GM23338 (cell line): ENCODE data around the gene DDX54. TPM values are rescaled to one million over a fixed set of nuclear protein-coding genes. Genes with fewer than 3 reads are reported as not detected.

Experiments used
- ATAC-seq: fragments of 200-7000 bp; cut with Tn5 transposase; 3 replicates; pipeline ENCODE4 v1.9.1; 2020
- DNase-seq: peaks from one replicate; pipeline ENCODE4 v3.0.0-alpha.2; 2015; ENCODE audit warnings: low spot score
- H2AFZ ChIP-seq: fragments of 200-600 bp; sonication (generic); 2 replicates; pipeline ENCODE4 v1.8.0; 2016; ENCODE audit warnings: antibody characterized with exemption, mild to moderate bottlenecking, moderate library complexity
- H3F3A ChIP-seq: fragments of 200-600 bp; sonication (generic); replicated peaks from 2 replicates; pipeline ENCODE4 v1.8.0; 2017; ENCODE audit warnings: antibody characterized with exemption, mixed run types, low read depth
- H3K27ac ChIP-seq: fragments of 200-600 bp; sonication (generic); 2 replicates; pipeline ENCODE4 v1.6.1; 2016; ENCODE audit warnings: low read depth
- H3K27me3 ChIP-seq: fragments of 200-600 bp; sonication (generic); 2 replicates; pipeline ENCODE4 v1.8.0; 2016; ENCODE audit warnings: mild to moderate bottlenecking, mixed run types, moderate library complexity; ENCODE audit not compliant: insufficient read depth
- H3K36me3 ChIP-seq: fragments of 200-600 bp; sonication (generic); 2 replicates; pipeline ENCODE4 v1.8.0; 2016; ENCODE audit warnings: mild to moderate bottlenecking; ENCODE audit not compliant: insufficient read depth
- H3K4me1 ChIP-seq: fragments of 200-600 bp; sonication (generic); 2 replicates; pipeline ENCODE4 v1.8.0; 2016; ENCODE audit warnings: mild to moderate bottlenecking, moderate library complexity; ENCODE audit not compliant: insufficient read depth
- H3K4me2 ChIP-seq: fragments of 200-600 bp; sonication (generic); 2 replicates; pipeline ENCODE4 v1.7.1; 2017; ENCODE audit warnings: mixed run types
- H3K4me3 ChIP-seq: fragments of 200-600 bp; sonication (generic); 2 replicates; pipeline ENCODE4 v1.6.1; 2016; ENCODE audit warnings: mixed run types
- H3K79me2 ChIP-seq: fragments of 200-600 bp; sonication (generic); replicated peaks from 2 replicates; pipeline ENCODE4 v1.8.0; 2017; ENCODE audit warnings: mild to moderate bottlenecking; ENCODE audit not compliant: insufficient read depth
- H3K9me2 ChIP-seq: fragments of 200-600 bp; sonication (generic); 2 replicates; pipeline ENCODE4 v1.8.0; 2017; ENCODE audit not compliant: insufficient read depth
- H4K20me1 ChIP-seq: fragments of 200-600 bp; sonication (generic); replicated peaks from 2 replicates; pipeline ENCODE4 v1.8.0; 2017; ENCODE audit warnings: mild to moderate bottlenecking; ENCODE audit not compliant: insufficient read depth
- H3K27ac Mint-ChIP-seq: 2 replicates; pipeline ENCODE4 v1.8.0; 2020; ENCODE audit warnings: inconsistent platforms, mild to moderate bottlenecking, moderate library complexity, mixed read lengths
- H3K27me3 Mint-ChIP-seq: 3 replicates; pipeline ENCODE4 v1.8.0; 2022; ENCODE audit warnings: low read depth, mild to moderate bottlenecking, moderate library complexity, mixed read lengths, inconsistent platforms; ENCODE audit not compliant: insufficient read depth, poor library complexity
- H3K36me3 Mint-ChIP-seq: 3 replicates; pipeline ENCODE4 v1.8.0; 2021; ENCODE audit warnings: low read depth, mild to moderate bottlenecking, inconsistent platforms, moderate library complexity, mixed read lengths
- H3K4me1 Mint-ChIP-seq: 3 replicates; pipeline ENCODE4 v1.8.0; 2020; ENCODE audit warnings: mild to moderate bottlenecking, inconsistent platforms, mixed read lengths
- H3K4me3 Mint-ChIP-seq: 3 replicates; pipeline ENCODE4 v1.8.0; 2021; ENCODE audit warnings: moderate library complexity, mild to moderate bottlenecking, inconsistent platforms, mixed read lengths
- H3K9me3 Mint-ChIP-seq: 3 replicates; pipeline ENCODE4 v1.8.0; 2020; ENCODE audit warnings: moderate library complexity, mild to moderate bottlenecking, inconsistent platforms, mixed read lengths
- CREB1 ChIP-seq: fragments of 250-450 bp; sonication (Bioruptor Pico); IDR thresholded peaks from 2 replicates; pipeline ENCODE4 v1.5.0; 2020; ENCODE audit warnings: low read depth, mild to moderate bottlenecking, moderate library complexity
- EZH2 ChIP-seq: fragments of 200-600 bp; sonication (generic); IDR thresholded peaks from one replicate; pipeline ENCODE4 v1.8.0; 2017; ENCODE audit warnings: antibody characterized with exemption, mild to moderate bottlenecking, low read depth; ENCODE audit not compliant: unreplicated experiment
- EZH2phosphoT487 ChIP-seq: fragments of 200-600 bp; sonication (generic); IDR thresholded peaks from one replicate; pipeline ENCODE4 v1.8.1; 2018; ENCODE audit warnings: antibody characterized with exemption; ENCODE audit not compliant: unreplicated experiment
- JUNB ChIP-seq: IDR thresholded peaks from one replicate; pipeline ENCODE4 v1.6.1; 2016; ENCODE audit warnings: antibody characterized with exemption; ENCODE audit not compliant: unreplicated experiment
- POLR2AphosphoS5 ChIP-seq: IDR thresholded peaks from 2 replicates; pipeline ENCODE4 v1.6.1; 2016; ENCODE audit warnings: antibody characterized with exemption, low read depth
- STAT1 ChIP-seq: IDR thresholded peaks from one replicate; pipeline ENCODE4 v1.6.1; 2016; ENCODE audit warnings: antibody characterized with exemption; ENCODE audit not compliant: unreplicated experiment
- ZNF331 ChIP-seq: fragments of 250-450 bp; sonication (Bioruptor Pico); IDR thresholded peaks from 2 replicates; pipeline ENCODE4 v1.5.0; 2020; ENCODE audit warnings: low read depth, mild to moderate bottlenecking, moderate library complexity
- polyA plus RNA-seq: library from polyadenylated mRNA; unstranded; fragments of >200 nt; fragmentation: Nextera tagmentation; extraction: Ambion mirVana; gene quantifications from 2 replicates; pipeline ENCODE4 v1.2.1, GENCODE V29; 2016
- total RNA-seq: library from RNA; depleted of rRNA; stranded (reverse); fragments of >200 nt; shearing (Covaris generic); gene quantifications from 2 replicates; pipeline ENCODE4 v1.2.3, GENCODE V29; 2014
- TF ChIP-seq, protein P1 (sequence below): IDR thresholded peaks from one replicate; pipeline ENCODE4 v1.6.1; 2018; ENCODE audit warnings: antibody characterized with exemption; ENCODE audit not compliant: unreplicated experiment
- TF ChIP-seq, protein P2 (sequence below): IDR thresholded peaks from 2 replicates; pipeline ENCODE4 v1.6.1; 2016; ENCODE audit warnings: antibody characterized with exemption
- TF ChIP-seq, protein P3 (sequence below), 2 experiments: fragments of 200-600 bp in 1 of 2; sonication (generic) in 1 of 2; conservative IDR thresholded peaks; 2 replicates each; pipeline versions ENCODE4 v1.5.1 to v1.6.1; 2016 to 2017; ENCODE audit warnings: antibody characterized with exemption in 2 of 2, low read depth in 2 of 2, mild to moderate bottlenecking in 2 of 2, moderate library complexity in 1 of 2
- TF ChIP-seq, protein P4 (sequence below): fragments of 250-450 bp; sonication (Bioruptor Pico); IDR thresholded peaks from 2 replicates; pipeline ENCODE4 v1.5.0; 2020; ENCODE audit warnings: mild to moderate bottlenecking, moderate library complexity

The DDX54 gene
- total and polyA plus RNA-seq, 2 experiments from 2014 or later, result 84.1 to 89.4 TPM

DNA sequence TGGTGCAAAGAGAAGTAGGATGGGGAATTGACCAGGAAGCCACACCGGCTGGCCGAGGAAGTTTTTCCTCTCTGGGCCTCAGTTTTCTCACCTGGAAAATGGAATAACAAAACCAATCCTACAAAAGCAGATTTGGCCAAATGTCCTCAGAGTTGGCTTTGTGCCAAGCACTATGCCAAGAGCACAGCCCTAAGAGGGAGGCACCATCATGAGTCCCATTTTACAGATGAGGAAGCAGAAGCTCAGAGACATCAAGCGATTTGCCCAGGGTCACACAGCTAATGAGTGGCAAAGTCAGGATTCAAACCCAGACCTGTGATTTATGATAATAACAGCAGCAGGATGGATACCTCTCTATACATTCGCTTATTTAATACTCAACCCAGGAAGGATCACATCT lies 77.0 kb downstream of the DDX54 start:
- Histone ChIP-seq H3K27me3 (no peaks in the 10 kb centered on the region), H4K20me1 (no peaks in the 10 kb centered on the region), H3F3A (no peaks in the 10 kb centered on the region), H3K4me3 (no peak overlapping the region), H3K9me2 (no peaks in the 10 kb centered on the region), H2AFZ (no peak overlapping the region), H3K36me3 (no peaks in the 10 kb centered on the region), H3K4me1 (no peaks in the 10 kb centered on the region), H3K4me2 (no peak overlapping the region), H3K79me2 (no peaks in the 10 kb centered on the region), H3K27ac (no peak overlapping the region)
- peaks cover 6% of the 10 kb centered on the region for H3K27me3 Mint-ChIP-seq
- no peaks in the 10 kb centered on the region; the same call in 2 of the 3 replicates for H3K9me3 Mint-ChIP-seq
- TF ChIP-seq, protein P1, sequence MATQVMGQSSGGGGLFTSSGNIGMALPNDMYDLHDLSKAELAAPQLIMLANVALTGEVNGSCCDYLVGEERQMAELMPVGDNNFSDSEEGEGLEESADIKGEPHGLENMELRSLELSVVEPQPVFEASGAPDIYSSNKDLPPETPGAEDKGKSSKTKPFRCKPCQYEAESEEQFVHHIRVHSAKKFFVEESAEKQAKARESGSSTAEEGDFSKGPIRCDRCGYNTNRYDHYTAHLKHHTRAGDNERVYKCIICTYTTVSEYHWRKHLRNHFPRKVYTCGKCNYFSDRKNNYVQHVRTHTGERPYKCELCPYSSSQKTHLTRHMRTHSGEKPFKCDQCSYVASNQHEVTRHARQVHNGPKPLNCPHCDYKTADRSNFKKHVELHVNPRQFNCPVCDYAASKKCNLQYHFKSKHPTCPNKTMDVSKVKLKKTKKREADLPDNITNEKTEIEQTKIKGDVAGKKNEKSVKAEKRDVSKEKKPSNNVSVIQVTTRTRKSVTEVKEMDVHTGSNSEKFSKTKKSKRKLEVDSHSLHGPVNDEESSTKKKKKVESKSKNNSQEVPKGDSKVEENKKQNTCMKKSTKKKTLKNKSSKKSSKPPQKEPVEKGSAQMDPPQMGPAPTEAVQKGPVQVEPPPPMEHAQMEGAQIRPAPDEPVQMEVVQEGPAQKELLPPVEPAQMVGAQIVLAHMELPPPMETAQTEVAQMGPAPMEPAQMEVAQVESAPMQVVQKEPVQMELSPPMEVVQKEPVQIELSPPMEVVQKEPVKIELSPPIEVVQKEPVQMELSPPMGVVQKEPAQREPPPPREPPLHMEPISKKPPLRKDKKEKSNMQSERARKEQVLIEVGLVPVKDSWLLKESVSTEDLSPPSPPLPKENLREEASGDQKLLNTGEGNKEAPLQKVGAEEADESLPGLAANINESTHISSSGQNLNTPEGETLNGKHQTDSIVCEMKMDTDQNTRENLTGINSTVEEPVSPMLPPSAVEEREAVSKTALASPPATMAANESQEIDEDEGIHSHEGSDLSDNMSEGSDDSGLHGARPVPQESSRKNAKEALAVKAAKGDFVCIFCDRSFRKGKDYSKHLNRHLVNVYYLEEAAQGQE, result no peak
- TF ChIP-seq JUNB (no peak), ZNF331 (CRISPR knock-in tag) (no peak), STAT1 (no peak), CREB1 (no peak), EZH2phosphoT487 (no peak), POLR2AphosphoS5 (no peak), EZH2 (no peak)
- TF ChIP-seq, protein P2, sequence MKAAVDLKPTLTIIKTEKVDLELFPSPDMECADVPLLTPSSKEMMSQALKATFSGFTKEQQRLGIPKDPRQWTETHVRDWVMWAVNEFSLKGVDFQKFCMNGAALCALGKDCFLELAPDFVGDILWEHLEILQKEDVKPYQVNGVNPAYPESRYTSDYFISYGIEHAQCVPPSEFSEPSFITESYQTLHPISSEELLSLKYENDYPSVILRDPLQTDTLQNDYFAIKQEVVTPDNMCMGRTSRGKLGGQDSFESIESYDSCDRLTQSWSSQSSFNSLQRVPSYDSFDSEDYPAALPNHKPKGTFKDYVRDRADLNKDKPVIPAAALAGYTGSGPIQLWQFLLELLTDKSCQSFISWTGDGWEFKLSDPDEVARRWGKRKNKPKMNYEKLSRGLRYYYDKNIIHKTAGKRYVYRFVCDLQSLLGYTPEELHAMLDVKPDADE, result no peak
- TF ChIP-seq, protein P3, sequence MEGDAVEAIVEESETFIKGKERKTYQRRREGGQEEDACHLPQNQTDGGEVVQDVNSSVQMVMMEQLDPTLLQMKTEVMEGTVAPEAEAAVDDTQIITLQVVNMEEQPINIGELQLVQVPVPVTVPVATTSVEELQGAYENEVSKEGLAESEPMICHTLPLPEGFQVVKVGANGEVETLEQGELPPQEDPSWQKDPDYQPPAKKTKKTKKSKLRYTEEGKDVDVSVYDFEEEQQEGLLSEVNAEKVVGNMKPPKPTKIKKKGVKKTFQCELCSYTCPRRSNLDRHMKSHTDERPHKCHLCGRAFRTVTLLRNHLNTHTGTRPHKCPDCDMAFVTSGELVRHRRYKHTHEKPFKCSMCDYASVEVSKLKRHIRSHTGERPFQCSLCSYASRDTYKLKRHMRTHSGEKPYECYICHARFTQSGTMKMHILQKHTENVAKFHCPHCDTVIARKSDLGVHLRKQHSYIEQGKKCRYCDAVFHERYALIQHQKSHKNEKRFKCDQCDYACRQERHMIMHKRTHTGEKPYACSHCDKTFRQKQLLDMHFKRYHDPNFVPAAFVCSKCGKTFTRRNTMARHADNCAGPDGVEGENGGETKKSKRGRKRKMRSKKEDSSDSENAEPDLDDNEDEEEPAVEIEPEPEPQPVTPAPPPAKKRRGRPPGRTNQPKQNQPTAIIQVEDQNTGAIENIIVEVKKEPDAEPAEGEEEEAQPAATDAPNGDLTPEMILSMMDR (conservative IDR thresholded peaks at IDR 0.05; ENCODE audit: low read depth in 2 of 2), result no peak
- TF ChIP-seq, protein P4, sequence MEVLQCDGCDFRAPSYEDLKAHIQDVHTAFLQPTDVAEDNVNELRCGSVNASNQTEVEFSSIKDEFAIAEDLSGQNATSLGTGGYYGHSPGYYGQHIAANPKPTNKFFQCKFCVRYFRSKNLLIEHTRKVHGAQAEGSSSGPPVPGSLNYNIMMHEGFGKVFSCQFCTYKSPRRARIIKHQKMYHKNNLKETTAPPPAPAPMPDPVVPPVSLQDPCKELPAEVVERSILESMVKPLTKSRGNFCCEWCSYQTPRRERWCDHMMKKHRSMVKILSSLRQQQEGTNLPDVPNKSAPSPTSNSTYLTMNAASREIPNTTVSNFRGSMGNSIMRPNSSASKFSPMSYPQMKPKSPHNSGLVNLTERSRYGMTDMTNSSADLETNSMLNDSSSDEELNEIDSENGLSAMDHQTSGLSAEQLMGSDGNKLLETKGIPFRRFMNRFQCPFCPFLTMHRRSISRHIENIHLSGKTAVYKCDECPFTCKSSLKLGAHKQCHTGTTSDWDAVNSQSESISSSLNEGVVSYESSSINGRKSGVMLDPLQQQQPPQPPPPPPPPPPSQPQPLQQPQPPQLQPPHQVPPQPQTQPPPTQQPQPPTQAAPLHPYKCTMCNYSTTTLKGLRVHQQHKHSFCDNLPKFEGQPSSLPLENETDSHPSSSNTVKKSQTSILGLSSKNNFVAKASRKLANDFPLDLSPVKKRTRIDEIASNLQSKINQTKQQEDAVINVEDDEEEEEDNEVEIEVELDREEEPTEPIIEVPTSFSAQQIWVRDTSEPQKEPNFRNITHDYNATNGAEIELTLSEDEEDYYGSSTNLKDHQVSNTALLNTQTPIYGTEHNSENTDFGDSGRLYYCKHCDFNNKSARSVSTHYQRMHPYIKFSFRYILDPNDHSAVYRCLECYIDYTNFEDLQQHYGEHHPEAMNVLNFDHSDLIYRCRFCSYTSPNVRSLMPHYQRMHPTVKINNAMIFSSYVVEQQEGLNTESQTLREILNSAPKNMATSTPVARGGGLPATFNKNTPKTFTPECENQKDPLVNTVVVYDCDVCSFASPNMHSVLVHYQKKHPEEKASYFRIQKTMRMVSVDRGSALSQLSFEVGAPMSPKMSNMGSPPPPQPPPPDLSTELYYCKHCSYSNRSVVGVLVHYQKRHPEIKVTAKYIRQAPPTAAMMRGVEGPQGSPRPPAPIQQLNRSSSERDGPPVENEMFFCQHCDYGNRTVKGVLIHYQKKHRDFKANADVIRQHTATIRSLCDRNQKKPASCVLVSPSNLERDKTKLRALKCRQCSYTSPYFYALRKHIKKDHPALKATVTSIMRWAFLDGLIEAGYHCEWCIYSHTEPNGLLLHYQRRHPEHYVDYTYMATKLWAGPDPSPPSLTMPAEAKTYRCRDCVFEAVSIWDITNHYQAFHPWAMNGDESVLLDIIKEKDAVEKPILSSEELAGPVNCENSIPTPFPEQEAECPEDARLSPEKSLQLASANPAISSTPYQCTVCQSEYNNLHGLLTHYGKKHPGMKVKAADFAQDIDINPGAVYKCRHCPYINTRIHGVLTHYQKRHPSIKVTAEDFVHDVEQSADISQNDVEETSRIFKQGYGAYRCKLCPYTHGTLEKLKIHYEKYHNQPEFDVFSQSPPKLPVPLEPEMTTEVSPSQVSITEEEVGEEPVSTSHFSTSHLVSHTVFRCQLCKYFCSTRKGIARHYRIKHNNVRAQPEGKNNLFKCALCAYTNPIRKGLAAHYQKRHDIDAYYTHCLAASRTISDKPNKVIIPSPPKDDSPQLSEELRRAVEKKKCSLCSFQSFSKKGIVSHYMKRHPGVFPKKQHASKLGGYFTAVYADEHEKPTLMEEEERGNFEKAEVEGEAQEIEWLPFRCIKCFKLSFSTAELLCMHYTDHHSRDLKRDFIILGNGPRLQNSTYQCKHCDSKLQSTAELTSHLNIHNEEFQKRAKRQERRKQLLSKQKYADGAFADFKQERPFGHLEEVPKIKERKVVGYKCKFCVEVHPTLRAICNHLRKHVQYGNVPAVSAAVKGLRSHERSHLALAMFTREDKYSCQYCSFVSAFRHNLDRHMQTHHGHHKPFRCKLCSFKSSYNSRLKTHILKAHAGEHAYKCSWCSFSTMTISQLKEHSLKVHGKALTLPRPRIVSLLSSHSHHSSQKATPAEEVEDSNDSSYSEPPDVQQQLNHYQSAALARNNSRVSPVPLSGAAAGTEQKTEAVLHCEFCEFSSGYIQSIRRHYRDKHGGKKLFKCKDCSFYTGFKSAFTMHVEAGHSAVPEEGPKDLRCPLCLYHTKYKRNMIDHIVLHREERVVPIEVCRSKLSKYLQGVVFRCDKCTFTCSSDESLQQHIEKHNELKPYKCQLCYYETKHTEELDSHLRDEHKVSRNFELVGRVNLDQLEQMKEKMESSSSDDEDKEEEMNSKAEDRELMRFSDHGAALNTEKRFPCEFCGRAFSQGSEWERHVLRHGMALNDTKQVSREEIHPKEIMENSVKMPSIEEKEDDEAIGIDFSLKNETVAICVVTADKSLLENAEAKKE (CRISPR knock-in tag), result no peak
- DNase-seq (no peak), ATAC-seq (no peak)
- H3K36me3 Mint-ChIP-seq, result peaks cover 3% of the 10 kb centered on the region; the same call in 1 of the 3 replicates
- H3K27ac Mint-ChIP-seq, result no peak overlapping the region
- no peak overlapping the region for H3K4me3 Mint-ChIP-seq
- H3K4me1 Mint-ChIP-seq, result peaks cover 6% of the 10 kb centered on the region; the same call in 2 of the 3 replicates
